UCSD-AML1 (cell line): ENCODE measurements around the gene CCM2.
"Not testable (repeated sequence)": the region's sequence is repeated elsewhere in the genome, so short reads cannot be mapped to it uniquely, and the experiment has no call there.

Source experiments
- DNase-seq: peaks from one replicate; lab custom pipeline; 2025; ENCODE audit not compliant: unreplicated experiment; lab: John Stamatoyannopoulos, UW

CCM2 gene

GRCh38 chr7:45032421-45032820 lies 32.4 kb downstream of the CCM2 start:
- DNase-seq: no peak

- no peak for DNase-seq
Measured at GRCh38 chr7:45033261-45033930, 33.4 kb downstream of the CCM2 start.

GRCh38 chr7:45033931-45034290 lies 33.9 kb downstream of the CCM2 start:
- DNase-seq: no peak

DNA sequence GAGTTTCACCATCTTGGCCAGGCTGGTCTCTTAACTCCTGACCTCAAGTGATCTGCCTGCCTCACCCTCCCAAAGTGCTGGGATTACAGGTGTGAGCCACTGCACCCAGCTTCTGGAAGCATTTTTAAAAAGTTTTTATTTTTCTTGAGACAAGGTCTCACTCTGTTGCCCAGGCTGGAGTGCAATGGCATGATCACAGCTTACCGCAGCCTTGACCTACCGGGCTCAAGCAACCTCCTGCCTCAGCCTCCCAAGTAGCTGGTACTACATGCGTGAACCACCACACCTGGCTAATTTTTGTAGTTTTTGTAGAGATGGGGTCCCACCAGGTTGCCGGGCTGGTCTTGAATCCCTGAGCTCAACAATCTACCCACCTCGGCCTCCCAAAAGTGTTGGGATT lies 34.7 kb downstream of the CCM2 start:
- not testable (repeated sequence) for DNase-seq

- DNase-seq: no peak
Measured at GRCh38 chr7:45035371-45035770, 35.4 kb downstream of the CCM2 start.

DNA sequence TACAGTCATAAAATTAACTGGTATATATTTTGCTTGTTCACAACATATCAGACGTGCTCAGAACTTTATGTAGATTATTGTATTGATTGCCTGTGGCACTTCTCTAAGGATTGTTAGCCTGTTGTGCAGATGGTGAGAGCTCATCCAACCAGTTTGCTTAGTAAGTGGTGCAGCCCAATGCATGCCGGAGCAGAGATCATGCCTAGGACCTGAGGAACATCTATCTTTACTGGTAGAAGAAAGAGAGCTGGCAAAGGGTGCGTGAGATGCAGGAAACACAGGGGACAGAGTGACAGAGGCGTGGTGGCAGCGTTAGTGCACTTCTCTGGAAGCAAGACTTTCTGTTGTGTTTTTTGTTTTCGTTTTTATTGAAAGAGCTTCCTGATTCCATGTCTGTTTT lies 35.9 kb downstream of the CCM2 start:
- no peak for DNase-seq

DNA sequence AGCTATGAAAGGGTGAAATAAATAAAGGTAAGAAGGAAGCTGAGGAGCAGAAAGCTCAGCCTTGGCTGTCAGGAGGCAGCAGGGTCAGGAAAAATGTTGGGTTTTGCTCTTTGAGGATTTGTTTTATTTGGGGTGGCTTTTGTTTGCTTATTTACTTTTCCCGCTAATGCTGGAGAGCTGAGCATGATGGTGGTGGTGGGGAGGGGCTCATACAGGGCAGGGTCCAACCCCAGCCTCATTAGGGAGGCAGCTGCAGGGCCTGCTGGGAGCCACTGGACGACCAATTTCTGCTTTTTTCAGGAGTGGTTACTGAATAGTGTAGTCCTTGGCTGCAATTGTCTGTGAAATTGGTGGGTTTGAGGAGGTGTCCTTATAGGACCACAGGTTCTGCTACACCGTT lies 36.3 kb downstream of the CCM2 start:
- DNase-seq: no peak

- DNase-seq: no peak
Measured at GRCh38 chr7:45036796-45037195, 36.8 kb downstream of the CCM2 start.

DNA sequence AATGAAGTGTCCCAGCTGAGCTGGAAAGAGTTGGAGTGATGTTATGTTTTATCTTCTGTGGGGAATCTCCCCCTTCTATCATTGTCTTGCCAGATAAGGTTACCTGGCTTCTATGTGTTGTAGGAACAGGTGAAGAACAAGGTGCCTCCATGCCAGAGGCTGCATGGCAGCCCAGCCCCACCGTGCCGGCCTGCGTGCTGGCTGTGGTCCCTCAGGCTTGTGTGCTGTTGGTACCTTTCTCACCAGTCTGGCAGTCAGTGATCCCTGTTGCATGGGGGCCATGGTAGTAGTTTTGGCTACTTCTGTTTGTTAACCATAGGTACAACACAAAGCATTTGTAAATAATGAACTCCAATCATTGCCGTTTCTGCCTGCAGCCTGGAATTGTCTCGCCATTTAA lies 37.9 kb downstream of the CCM2 start:
- DNase-seq: no peak

DNA sequence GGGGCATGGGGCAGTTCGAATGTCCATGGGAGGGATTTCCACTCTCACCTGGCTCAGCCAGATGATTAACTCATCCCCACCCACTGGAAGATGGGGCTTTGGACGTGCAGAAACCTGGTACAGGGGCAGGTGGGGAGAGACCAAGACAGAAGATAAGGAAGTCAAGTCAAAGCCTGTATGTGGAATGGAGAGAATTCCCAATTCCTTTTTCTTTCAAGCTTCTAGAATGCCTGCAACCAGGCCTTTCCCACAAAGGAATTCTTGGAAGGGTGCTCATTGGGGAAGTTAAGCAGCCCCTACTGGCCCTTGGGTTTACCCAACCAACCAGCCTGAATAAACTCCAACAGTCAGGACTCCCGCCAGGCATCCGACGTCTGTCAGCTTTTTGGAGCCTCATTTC lies 39.1 kb downstream of the CCM2 start:
- no peak for DNase-seq

DNA sequence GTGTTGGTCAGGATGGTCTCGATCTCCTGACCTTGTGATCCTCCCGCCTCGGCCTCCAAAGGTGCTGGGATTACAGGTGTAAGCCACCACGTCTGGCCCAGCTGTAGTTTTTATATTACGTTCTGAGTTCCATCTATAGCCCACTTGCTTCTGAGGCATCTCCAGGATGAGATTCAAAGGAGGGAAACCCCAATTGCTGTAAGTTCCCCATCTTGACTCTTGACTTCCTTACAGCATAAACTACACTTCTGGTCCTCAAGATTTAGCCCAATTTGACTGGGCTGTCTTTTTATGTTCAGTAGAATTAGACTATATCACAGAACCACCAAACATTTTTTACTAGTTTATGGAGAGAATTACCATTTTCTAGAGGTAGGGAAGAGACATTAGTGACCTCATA lies 44.3 kb downstream of the CCM2 start:
- DNase-seq: no peak

GRCh38 chr7:45048748-45049147 lies 48.7 kb downstream of the CCM2 start:
- no peak for DNase-seq

- DNase-seq: no peak
Measured at GRCh38 chr7:45050198-45050597, 50.2 kb downstream of the CCM2 start.

- DNase-seq: no peak
Measured at GRCh38 chr7:45052011-45052410, 52.0 kb downstream of the CCM2 start.

DNA sequence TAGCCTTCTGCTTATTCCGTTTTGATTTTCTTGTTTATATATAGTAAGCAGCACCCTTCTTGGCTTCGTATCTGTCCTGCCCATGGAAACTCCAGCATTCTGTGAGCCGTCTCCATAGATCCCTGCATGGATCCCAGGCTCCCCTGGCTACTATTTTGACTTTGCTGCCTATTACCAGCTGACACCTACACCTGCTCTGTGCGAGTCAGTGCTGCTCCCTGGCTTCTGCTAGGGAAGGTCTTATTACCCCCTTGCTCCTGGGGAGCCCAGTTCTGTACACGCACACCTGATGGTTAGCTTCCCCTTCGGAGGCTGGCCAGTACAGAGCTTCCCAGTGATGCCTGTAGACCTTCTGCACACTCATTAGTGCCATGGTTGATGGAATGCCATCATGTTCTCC lies 53.4 kb downstream of the CCM2 start:
- no peak for DNase-seq

- no peak for DNase-seq
Measured at GRCh38 chr7:45053941-45054340, 53.9 kb downstream of the CCM2 start.

DNA sequence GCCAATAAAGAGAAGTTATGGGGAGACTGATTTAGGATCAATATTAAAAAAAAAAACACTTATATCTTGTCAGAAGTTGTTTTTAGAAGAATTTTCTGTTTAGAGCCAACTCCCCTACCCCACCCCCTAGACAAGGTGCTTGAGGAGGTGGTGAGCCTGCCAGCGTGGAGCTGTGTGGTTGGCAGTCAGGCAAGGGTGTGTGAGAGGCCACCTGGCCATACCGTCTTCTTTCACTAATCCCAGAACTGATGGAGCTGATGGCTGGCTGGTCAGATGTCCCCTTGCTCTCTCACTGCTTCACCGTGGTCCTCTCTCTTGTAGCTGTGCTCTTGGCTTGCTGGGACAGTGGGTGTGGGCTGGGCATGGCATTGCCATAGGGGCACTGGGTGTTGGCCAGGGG lies 54.4 kb downstream of the CCM2 start:
- DNase-seq: no peak

- no peak for DNase-seq
Measured at GRCh38 chr7:45055016-45055415, 55.0 kb downstream of the CCM2 start.

DNA sequence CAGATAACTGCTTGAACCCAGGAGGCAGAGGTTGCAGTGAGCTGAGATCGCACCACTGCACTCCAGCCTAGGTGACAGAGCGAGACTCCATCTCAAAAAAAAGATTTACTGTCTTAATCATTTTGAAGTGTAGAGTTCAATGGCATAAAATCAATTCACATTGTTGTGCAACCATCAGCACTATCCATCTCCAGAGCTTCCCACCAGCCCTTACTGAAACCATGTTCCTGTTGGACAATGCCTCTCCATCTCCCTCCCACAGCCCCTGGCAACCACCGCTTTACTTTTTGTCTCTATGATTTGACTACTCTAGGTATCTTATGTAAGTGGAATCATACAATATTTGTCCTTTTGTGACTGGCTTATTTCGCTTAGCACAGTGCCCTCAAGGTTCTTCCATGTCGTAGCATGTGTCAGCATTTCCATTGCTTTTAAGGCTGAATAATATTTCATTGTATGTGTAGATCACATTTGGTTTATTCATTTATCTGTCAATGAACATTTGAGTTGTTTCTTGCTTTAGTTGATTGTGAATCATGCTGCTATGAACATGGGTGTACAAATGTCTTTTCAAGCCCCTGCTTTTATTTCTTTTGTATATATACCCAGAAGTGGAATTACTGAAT lies 55.7 kb downstream of the CCM2 start:
- DNase-seq: no peak

- no peak for DNase-seq
Measured at GRCh38 chr7:45057878-45058277, 57.9 kb downstream of the CCM2 start.

- no peak for DNase-seq
Measured at GRCh38 chr7:45060295-45060694, 60.3 kb downstream of the CCM2 start.

GRCh38 chr7:45061352-45061751 lies 61.4 kb downstream of the CCM2 start:
- DNase-seq: no peak

- DNase-seq: no peak
Measured at GRCh38 chr7:45061806-45062425, 61.9 kb downstream of the CCM2 start.
